ENCODE results near the gene EOLA1.
A peak's percentile ranks its signal among the peaks of the same experiment; 100 is the strongest.
"Not testable (repeated sequence)": the region's sequence is repeated elsewhere in the genome, so short reads cannot be mapped to it uniquely, and the experiment has no call there.

Gene EOLA1

DNA sequence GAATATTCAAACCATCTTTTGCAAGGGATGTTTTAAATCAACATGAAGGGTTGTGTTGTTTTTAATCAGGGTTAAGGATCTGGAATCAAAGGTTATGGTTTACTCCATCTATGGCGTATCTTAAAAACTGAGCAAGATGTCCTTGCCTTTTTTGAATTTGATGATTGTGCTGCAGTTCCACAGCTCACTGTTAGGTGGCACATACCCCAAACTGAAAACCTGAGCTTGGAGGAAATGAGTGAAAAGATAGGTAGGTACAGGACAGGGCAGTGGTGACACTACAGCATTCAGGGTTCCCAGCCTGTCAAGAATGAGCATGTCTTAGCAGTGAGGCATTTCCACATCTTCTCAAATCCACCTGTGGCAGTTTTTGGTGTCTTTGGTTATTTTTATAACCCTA, 13.1 kb upstream of the EOLA1 start:
- TF ChIP-seq, protein P1, sequence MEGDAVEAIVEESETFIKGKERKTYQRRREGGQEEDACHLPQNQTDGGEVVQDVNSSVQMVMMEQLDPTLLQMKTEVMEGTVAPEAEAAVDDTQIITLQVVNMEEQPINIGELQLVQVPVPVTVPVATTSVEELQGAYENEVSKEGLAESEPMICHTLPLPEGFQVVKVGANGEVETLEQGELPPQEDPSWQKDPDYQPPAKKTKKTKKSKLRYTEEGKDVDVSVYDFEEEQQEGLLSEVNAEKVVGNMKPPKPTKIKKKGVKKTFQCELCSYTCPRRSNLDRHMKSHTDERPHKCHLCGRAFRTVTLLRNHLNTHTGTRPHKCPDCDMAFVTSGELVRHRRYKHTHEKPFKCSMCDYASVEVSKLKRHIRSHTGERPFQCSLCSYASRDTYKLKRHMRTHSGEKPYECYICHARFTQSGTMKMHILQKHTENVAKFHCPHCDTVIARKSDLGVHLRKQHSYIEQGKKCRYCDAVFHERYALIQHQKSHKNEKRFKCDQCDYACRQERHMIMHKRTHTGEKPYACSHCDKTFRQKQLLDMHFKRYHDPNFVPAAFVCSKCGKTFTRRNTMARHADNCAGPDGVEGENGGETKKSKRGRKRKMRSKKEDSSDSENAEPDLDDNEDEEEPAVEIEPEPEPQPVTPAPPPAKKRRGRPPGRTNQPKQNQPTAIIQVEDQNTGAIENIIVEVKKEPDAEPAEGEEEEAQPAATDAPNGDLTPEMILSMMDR (conservative IDR thresholded peaks at IDR 0.05; ENCODE audit: low read depth, low read length) = peak; percentile 67
- peak; percentile 49 for DNase-seq (ENCODE audit: low read depth)

DNA sequence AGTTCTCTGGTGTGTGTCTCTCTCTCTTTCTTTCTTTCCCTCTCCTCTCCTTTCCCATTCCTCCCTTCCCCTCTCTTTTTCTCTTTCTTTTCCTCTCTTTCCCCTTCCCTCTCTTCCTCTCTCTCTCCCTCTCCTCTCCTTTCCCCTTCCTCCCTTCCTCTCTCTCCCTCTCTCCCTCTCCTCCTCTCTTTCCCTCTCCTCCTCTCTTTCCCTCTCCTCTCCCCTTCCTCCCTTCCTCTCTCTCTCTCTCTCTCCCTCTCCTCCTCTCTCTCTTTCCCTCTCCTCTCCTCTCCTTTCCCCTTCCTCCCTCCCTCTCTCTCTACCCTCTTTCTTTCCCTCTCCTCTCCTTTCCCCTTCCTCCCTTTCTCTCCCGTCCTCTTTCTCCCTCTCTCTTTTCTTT, 12.4 kb upstream of the EOLA1 start:
- no peak for DNase-seq (ENCODE audit: low read depth)
- TF ChIP-seq, protein P1 (conservative IDR thresholded peaks at IDR 0.05; ENCODE audit: low read depth, low read length) = no peak

More for the DNA sequence above, 13.1 kb upstream of the EOLA1 start:
- no peak overlapping the region for H3K4me3 ChIP-seq (ENCODE audit: low read depth, low read length)

DNA sequence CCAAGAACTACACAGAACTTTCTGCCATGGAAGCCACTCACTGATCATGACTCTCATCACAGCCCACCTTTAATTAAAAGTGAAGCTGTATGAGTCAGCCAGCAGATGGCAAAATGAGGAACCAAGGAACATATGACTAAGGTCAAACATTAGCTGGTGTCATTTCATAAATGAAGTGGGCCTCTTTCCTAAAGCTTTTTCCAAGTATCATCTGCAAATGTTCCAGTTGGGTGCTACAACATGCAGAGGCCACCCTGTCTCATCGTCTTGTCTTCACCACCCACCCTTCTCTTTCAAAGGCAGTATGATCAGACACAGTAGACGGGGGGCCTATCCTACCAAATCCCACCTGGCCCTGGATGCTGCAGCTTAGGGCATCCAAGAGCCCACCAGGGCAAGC, 9.2 kb upstream of the EOLA1 start:
- no peak overlapping the region for H3K4me3 ChIP-seq (ENCODE audit: low read depth, low read length)
- TF ChIP-seq, protein P1 (conservative IDR thresholded peaks at IDR 0.05; ENCODE audit: low read depth, low read length) = no peak
- no peak for DNase-seq (ENCODE audit: low read depth)

More for the DNA sequence above, 12.4 kb upstream of the EOLA1 start:
- H3K4me3 ChIP-seq (ENCODE audit: low read depth, low read length) = no peak overlapping the region

DNA sequence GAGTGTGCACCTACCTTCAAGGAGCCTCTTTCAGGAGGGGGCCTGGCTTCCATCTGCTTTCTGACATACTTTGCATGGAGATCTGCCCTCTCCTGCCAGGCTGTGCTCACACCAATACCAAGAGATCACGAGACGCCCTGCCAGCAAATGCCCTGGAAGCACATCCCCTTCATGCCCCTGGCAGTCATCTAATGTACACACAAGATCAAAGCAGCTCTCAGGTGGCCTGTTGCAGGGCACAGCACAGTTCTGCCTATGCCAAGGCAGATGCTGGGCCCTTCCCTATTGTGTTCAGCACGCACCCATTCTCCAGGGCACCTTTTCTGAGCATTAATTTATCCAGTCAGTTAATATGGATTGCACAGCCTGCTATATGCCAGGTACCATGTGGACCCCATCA, 7.9 kb upstream of the EOLA1 start:
- H3K4me3 ChIP-seq (ENCODE audit: low read depth, low read length); DNase-seq (ENCODE audit: low read depth): not testable (repeated sequence)

DNA sequence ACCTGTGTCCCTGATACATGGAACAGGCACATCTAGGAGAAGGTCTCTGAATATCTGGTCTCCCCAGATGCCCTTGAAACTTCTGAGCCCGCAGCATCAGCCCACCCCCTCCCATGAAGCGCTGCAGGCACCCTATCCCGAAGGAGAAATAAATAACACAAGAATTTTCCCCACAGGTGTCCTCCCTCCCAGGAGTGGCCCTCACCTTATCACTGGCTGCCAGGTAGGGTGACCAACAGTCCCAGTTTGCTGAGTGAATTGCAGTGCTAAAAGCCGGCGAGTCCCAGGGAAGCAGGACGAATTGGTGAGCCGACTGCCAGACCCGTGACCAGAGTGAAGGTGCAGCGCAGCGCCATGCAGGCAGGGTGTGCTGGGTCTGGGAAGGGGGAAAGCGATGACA, 6.8 kb upstream of the EOLA1 start:
- not testable (repeated sequence) for DNase-seq (ENCODE audit: low read depth); H3K4me3 ChIP-seq (ENCODE audit: low read depth, low read length)

DNA sequence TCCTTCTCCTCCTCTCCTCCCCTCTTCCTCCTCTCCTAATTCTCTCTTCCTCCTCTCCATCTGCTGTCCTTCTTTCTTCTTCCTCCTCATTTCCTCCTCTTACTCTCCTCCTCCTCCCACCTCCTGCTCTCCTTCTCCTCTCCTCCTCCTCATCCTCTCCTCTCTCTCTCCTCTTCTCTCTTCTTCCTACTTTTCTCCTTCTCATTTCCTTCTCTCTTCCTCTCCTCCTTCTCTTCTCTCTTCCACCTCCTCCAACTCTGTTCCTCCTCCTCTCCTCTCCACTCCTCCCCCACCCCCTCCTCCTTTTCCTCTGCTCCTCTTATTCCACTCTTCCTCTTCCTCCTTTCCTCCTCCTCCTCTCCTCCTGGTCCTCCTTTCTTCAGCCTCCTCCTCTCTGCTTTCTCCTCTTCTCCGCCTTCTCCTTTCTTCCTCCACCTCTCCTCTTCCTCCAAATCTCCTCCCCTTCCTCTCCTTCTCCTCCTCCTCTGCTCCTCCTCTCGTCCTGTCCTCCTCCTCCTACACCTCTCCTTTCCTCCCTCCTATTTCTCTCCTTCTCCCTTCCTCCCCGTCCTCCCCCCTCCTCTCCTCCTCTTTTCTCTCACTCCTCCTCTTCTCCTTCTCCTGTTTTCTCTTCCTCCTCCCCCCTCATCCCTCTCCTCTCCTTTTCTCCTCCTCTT, 5.7 kb upstream of the EOLA1 start:
- not testable (repeated sequence) for DNase-seq (ENCODE audit: low read depth)

DNA sequence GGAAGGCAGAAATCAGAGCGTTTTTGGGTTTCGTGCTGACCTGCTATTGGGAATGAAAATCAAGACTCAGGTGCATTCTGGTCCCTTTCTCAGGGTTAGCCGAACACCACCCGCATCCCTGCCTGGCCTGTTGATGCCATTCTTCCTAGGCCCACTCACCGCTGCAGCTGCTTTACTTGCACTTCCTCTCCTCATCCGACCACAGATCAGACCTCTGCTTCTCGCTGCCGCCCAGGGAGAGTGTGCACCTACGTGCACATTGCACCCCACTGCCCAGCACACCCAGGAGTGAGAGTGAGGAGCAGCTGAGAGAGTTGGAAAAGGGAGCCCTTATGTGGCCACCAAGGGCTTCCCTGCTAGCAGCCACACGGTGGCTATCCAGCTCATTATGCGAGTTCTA, 3.3 kb upstream of the EOLA1 start:
- not testable (repeated sequence) for DNase-seq (ENCODE audit: low read depth); H3K4me3 ChIP-seq (ENCODE audit: low read depth, low read length)

More for the DNA sequence above, 5.7 kb upstream of the EOLA1 start:
- H3K4me3 ChIP-seq (ENCODE audit: low read depth, low read length) = not testable (repeated sequence)

DNA sequence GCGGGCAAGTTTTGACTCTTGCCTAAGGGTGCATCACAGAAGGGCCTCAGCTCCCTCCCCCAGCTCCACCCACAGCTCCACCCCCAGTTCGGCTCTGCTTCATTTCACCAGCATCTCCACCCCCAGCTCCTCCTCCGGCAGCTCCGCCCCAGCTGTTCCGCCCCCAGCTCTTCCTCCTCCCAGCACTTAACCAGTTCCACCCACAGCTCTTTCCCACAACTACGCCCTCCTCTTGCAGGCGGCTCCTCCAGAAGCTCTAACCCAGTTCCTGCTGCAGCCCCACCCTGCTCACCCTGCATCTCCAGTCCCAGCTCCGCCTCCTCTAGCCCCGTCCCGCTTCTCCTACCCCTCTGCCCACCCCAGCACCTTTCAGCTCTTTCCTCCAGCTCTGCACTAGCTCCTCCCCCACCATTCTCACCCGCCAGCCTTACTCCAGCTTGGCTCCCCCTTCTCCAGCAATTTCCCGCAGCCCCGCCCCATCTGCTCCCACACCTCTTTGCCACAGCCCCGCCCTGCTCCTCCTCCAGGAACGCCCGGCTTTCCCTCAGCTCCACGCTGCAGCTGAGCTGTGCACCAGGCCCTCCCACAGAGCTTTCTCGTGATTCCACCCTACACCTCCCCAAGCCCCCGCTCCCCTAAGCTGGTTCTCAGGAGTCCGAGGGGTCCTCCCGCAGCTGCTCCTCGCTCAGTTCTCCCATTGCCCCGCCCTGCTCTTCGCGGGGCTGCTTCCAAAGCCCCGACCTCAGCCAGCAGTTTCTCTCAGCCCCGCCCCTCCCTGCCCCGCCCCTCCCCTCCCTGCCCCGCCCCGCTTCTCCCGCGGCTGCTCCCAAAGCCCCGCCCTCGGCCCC, 1.3 kb upstream of the EOLA1 start:
- peak overlapping the region; percentile 63 for H3K4me3 ChIP-seq (ENCODE audit: low read depth, low read length)
- TF ChIP-seq, protein P1 (conservative IDR thresholded peaks at IDR 0.05; ENCODE audit: low read depth, low read length) = no peak

DNA sequence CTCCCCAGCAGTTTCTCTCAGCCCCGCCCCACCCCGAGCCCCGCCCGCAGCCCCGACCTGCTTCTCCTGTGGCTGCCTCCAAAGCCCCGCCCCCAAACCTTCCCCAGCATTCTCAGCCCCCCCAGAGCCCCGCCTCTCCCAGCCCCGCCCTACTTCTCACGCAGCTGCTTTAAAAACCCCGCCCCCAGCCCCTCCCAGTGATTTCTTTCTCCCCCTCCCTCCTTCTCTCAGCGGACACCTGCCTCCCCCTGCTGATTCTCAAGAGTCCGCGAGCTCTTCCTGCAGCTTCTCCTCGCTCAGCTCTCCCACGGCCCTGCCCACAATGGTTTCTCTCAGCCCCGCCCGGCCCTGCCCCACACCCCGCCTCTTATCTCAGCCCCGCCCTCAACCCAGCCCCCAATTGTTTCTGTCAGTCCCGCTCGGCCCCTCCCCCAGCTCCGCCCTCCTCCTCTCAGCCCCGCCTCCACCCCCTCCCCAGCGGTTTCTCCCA, 636 bp upstream of the EOLA1 start:
- peak; percentile 92 for DNase-seq (ENCODE audit: low read depth)
- TF ChIP-seq, protein P1 (conservative IDR thresholded peaks at IDR 0.05; ENCODE audit: low read depth, low read length) = no peak
- H3K4me3 ChIP-seq (ENCODE audit: low read depth, low read length) = peak overlapping the region; percentile 81

More for the DNA sequence above, 1.3 kb upstream of the EOLA1 start:
- DNase-seq (ENCODE audit: low read depth) = peak; percentile 96

Measured in choroid plexus epithelial cell (primary cell).